Kasumi-1 (cell line): Measurements from ENCODE around the gene LYPD6.

ENCODE experiments used
- DNase-seq, 2 experiments: peaks; one replicate each; lab custom pipeline; 2025; lab: John Stamatoyannopoulos, UW

Gene LYPD6

GRCh38 chr2:149513461-149513860 lies 183.1 kb downstream of the LYPD6 start:
- no peak for DNase-seq
